IPS DF 6.9 (cell line): ENCODE results near the gene SEMA4D.

Experiments used
- DNase-seq: peaks from one replicate; pipeline ENCODE4 v3.0.0-alpha.2; 2013; ENCODE audit warnings: low read depth, low spot score
- H3K27ac ChIP-seq: one replicate; pipeline ENCODE4 v1.5.1; 2013; ENCODE audit warnings: low read length, control low read depth
- H3K27me3 ChIP-seq: 2 replicates; pipeline ENCODE4 v1.6.1; 2013; ENCODE audit warnings: mild to moderate bottlenecking, low read length; ENCODE audit not compliant: control insufficient read depth, insufficient read depth
- H3K36me3 ChIP-seq: 2 replicates; pipeline ENCODE4 v1.6.1; 2013; ENCODE audit warnings: low read length; ENCODE audit not compliant: control insufficient read depth, insufficient read depth
- H3K4me1 ChIP-seq: 2 replicates; pipeline ENCODE4 v1.6.1; 2013; ENCODE audit warnings: low read length; ENCODE audit not compliant: control insufficient read depth, insufficient read depth
- H3K4me3 ChIP-seq: 2 replicates; pipeline ENCODE4 v1.5.1; 2013; ENCODE audit warnings: mild to moderate bottlenecking, low read length
- H3K9me3 ChIP-seq: 2 replicates; pipeline ENCODE4 v1.6.1; 2013; ENCODE audit warnings: low read length, inconsistent platforms; ENCODE audit not compliant: control insufficient read depth, insufficient read depth
- WGBS: extraction: QIAGEN DNeasy Blood & Tissue Kit; methylation state at CpG from one replicate; pipeline ENCODE4 v1.1.7; 2013; ENCODE audit warnings: mixed read lengths, missing lambda C conversion rate; ENCODE audit not compliant: insufficient read length, insufficient coverage; 5-methylcytosine and 5-hydroxymethylcytosine counted together

SEMA4D gene

DNA sequence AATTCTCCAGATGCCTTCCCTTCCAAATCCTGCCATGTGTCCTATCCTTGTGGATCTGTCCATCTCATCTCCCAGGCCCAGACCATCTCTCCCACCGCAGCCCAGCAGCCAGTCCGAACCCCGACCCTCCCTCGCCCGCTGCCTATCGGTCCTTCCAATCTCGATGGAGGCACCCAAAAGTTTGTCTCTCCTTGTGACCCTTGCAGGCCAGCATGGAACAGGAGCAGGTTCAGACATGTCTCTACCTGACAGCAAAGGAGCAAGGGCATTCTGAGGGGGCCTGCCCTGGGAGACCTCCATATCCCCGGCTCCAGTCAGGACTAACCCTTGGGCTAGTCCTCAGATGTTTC, 51.0 kb downstream of the SEMA4D start:
- Histone ChIP-seq H3K27me3 (no peaks in the 10 kb centered on the region), H3K4me1 (peaks cover 7% of the 10 kb centered on the region; the same call in 1 of the 2 replicates), H3K27ac (no peak overlapping the region), H3K4me3 (no peak overlapping the region), H3K9me3 (no peaks in the 10 kb centered on the region), H3K36me3 (no peaks in the 10 kb centered on the region)
- no CpG with 5 or more reads among the region's 8 CpGs for WGBS
- DNase-seq: no peak

DNA sequence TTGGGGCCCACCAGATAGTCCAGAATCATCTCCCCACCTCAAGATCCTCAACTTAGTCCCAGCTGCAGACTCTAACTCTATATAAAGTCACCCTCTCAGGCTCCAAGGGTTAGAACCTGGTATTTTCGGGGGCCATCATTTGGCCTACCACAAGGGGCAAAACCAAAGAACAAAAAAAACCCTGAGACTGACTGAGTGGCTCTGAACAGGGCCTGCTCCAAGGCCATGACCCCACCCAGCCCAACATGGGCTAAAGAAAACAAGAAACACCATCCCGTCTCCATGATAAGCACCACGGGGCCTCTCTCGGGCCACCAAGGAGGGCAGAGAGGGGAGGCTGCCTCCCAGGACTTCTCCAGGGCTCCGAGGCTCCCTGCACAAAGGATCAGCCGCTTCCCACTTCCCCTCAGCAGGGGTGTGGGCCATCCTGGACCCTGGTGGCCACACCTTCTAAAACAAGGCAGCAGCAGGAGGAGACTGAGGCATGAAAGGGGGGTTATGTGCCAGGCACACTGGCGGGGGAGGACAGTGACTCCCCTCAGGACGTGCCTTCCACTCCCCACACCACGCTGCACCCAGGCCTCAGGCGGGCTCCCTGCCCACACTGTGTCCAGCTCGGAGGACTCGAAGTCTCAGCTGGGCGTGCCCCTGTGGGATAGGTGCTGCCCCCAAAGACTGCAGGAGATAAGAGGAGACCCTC, 51.5 kb downstream of the SEMA4D start:
- Histone ChIP-seq H3K4me3 (no peak overlapping the region), H3K9me3 (no peaks in the 10 kb centered on the region), H3K4me1 (peaks cover 9% of the 10 kb centered on the region), H3K36me3 (no peaks in the 10 kb centered on the region), H3K27me3 (no peaks in the 10 kb centered on the region), H3K27ac (no peak overlapping the region)
- no peak for DNase-seq
- WGBS: no CpG with 5 or more reads among the region's 13 CpGs

DNA sequence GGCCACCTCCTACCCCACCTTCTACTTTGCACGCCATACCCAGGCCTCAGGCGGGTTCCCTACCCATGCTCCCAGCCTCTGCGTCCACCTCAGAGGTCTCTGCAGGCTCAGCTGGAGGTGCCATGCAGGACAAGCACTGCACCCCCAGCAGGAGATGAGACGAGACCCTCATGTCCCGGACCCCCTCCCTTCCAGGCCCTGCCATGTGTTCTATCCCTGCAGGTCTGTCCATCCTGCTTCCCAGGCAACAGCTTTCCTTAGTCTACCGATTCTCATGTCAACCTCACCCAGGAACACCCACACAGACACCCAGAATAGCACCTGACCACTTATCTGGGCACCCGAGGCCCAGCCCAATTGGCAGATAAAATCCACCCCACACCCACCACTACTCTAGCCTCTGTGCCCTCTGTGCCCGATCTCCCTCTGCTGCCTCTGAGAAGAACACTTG, 52.1 kb downstream of the SEMA4D start:
- no peak overlapping the region for H3K4me3 ChIP-seq
- no peak overlapping the region for H3K27ac ChIP-seq
- H3K27me3 ChIP-seq: no peaks in the 10 kb centered on the region
- no CpG with 5 or more reads among the region's 8 CpGs for WGBS
- no peaks in the 10 kb centered on the region for H3K9me3 ChIP-seq
- H3K36me3 ChIP-seq: no peaks in the 10 kb centered on the region; the same call in 1 of the 2 replicates
- DNase-seq: no peak
- peaks cover 12% of the 10 kb centered on the region for H3K4me1 ChIP-seq

DNA sequence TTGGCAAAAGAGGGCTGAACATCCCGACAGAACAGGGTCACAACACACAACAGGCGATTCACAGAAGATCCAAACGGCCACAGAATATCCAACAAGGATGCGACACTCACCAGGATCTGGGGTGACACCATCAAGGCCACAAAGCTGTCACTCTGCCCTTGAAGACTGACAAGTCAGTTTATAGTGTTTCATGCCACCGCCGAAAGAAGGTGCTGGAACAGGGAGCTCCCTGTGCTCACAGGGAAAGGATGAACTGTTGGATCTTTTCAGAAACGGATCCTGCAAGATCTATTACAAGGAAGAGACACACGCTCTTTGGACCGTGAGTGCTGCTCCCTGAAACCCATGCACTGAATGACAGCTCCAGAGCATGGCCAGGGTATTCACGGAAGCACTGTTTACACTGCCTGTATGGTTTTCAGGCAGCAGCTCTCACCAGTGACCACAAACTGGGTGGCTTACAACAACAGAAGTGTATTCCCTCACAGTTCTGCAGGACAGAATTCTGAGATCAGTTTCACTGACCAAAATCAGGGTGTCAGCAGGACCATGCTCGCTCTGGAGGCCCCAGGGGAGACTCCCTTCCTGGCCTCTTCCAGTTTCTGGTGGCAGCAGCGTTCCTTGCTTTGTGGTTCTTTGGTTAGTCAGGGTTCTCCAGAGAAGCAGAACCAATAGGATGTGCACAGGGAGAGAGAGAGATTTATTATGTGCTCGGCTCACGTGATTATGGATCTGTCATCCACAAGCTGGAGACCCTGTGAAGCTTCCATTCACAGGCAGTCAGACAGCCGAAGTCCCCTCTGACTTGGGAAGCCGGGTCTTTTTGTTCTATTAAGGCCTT, 52.8 kb downstream of the SEMA4D start:
- H3K27me3 ChIP-seq: no peaks in the 10 kb centered on the region
- H3K4me1 ChIP-seq: peaks cover 16% of the 10 kb centered on the region
- H3K9me3 ChIP-seq: no peaks in the 10 kb centered on the region
- H3K4me3 ChIP-seq: no peak overlapping the region
- no CpG with 5 or more reads among the region's 16 CpGs for WGBS
- no peaks in the 10 kb centered on the region; the same call in 1 of the 2 replicates for H3K36me3 ChIP-seq
- no peak for DNase-seq
- H3K27ac ChIP-seq: no peak overlapping the region

DNA sequence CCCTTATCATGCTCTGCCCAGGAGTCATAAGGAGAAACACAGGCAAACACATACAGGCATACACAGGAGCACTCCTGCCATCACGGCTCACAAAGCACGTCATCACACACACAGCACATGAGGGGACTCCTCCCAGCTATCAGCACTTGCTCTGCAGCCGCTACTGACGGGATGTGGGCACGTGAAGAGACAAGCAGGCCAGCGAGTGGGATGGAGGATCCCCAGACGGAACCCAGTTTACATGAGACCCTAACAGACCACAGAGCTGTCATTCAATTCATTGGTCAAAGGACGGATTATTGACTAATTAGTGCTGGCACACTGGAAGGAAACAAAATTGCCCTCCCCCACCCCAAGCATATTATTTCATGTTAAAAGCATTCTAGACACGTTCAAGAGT, 53.6 kb downstream of the SEMA4D start:
- Histone ChIP-seq H3K27ac (no peak overlapping the region), H3K4me1 (peaks cover 20% of the 10 kb centered on the region), H3K36me3 (no peaks in the 10 kb centered on the region; the same call in 1 of the 2 replicates), H3K9me3 (no peaks in the 10 kb centered on the region), H3K4me3 (no peak overlapping the region), H3K27me3 (no peaks in the 10 kb centered on the region)
- DNase-seq: no peak
- WGBS: no CpG with 5 or more reads among the region's 9 CpGs

DNA sequence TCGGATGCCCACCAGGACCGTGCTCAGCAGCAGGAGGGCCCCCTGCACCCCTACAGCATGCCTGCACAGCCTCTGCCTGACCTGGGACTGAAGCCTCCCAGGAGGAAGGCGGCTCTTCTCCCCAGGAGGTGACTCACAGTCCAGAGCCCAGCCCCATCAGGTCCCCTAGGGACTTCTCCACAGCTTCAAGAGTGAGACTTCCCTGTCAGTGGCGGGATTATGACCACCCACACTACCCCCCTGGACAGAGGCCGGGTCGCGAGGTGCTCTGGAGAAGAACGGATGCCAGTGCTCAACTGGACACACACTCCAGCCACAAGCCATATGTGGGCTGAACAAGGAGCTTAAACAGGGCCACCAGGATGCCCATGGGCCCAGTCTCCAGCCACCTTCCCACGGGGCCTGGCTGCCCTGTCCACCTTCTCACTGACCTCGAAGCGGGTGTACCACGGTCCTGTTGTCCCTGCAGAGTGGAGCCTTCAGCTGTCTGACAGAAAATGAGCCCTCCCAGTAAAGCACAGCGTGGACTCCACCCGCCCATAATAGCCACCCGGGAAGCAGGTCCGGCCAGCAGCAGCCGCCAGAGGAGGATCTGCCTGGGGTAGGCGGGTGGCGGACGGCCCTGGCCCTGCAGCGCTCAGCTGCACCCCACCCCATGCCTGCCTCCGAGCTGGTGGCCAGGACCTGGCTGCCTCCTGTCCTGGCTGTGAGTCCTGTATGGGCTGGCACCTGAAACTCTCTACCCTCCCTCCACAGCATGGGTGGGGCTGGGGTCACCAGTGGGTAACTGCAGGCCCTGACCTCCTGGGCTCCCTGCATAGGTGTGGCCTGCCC, 54.7 kb downstream of the SEMA4D start:
- H3K9me3 ChIP-seq: no peaks in the 10 kb centered on the region
- H3K36me3 ChIP-seq: no peaks in the 10 kb centered on the region; the same call in 1 of the 2 replicates
- DNase-seq: no peak
- no peaks in the 10 kb centered on the region for H3K27me3 ChIP-seq
- whole genome bisulfite sequencing: no CpG with 5 or more reads among the region's 22 CpGs
- peaks cover 20% of the 10 kb centered on the region for H3K4me1 ChIP-seq
- H3K4me3 ChIP-seq: no peak overlapping the region
- no peak overlapping the region for H3K27ac ChIP-seq

DNA sequence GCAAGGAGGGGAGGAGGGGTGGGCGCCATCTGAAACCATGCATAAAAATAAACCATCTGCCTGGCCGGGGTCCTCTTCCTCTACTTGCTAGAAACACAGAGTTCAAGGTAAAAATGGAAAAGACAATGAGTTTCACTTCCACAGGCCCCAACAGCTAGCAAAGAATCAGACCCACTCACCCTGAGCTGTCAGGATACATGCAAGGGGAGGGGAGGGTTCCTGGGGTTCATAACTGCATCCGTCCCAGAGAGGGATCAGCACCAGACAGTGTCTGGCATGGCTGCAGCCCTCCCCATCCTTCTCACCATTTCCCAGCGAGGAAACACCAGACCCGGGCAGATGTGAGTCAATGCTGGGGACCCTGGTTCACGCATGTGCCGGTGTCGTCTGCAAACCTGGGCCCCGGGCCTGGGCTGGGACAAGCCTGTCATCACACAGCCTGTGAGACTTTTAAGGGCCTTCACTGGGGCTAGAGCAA, 55.4 kb downstream of the SEMA4D start:
- Histone ChIP-seq H3K4me1 (peaks cover 20% of the 10 kb centered on the region), H3K36me3 (no peaks in the 10 kb centered on the region; the same call in 1 of the 2 replicates), H3K4me3 (no peak overlapping the region), H3K9me3 (no peaks in the 10 kb centered on the region), H3K27me3 (no peaks in the 10 kb centered on the region), H3K27ac (no peak overlapping the region)
- DNase-seq: no peak
- no CpG with 5 or more reads among the region's 9 CpGs for WGBS

DNA sequence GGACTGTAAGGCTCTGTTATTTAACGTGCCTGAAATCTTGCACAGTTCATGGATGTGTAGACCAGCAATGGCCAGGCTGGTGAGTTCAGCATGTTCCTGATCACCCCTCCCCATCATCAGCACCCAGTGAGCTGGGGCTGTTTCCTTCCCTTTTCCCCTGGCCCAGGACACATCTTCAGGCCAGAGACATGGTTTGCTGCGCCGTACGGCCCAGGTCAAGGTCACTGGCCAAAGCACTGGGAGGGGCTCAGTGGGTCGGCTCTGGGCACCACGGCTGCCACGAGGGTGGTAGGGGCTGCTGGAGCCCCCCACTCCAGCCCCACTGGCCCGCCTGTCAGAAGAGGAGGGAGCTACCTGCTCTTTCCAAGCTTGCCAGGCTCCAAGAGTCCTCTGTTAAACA, 55.9 kb downstream of the SEMA4D start:
- H3K4me3 ChIP-seq: no peak overlapping the region
- H3K4me1 ChIP-seq: peaks cover 23% of the 10 kb centered on the region
- H3K27me3 ChIP-seq: no peaks in the 10 kb centered on the region

DNA sequence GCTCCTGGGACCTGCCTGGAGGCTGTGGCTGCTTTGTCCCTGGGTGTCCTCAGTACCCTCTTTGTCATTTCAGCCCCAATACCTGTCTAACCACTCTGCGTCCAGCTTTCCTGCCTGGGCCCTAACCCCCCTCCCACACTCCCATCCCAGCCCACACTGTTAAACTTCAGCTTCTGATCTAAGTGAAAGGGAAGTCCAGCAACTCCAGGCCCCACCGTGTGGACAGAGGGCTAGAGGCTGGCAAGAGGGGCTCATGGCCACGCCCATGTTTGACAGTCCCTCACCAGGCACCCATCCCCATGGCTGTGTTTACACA, 56.3 kb downstream of the SEMA4D start:
- Histone ChIP-seq H3K9me3 (no peaks in the 10 kb centered on the region), H3K27ac (no peak overlapping the region), H3K36me3 (no peaks in the 10 kb centered on the region; the same call in 1 of the 2 replicates), H3K27me3 (no peaks in the 10 kb centered on the region), H3K4me3 (no peak overlapping the region), H3K4me1 (peaks cover 26% of the 10 kb centered on the region)
- DNase-seq: no peak
- no CpG with 5 or more reads among the region's 3 CpGs for WGBS

More for the DNA sequence above, 55.9 kb downstream of the SEMA4D start:
- Histone ChIP-seq H3K9me3 (no peaks in the 10 kb centered on the region), H3K27ac (no peak overlapping the region), H3K36me3 (no peaks in the 10 kb centered on the region; the same call in 1 of the 2 replicates)
- WGBS: no CpG with 5 or more reads among the region's 8 CpGs
- DNase-seq: no peak
